Gastroesophageal sphincter (tissue), 4 donors: ENCODE results near the gene DMRTB1. TPM values are rescaled to one million over a fixed set of nuclear protein-coding genes. Genes with fewer than 3 reads are reported as not detected.

Source experiments
- ATAC-seq: fragments of 150-250 bp; one replicate; pipeline ENCODE4 v1.9.1; 2016; ENCODE audit warnings: mild to moderate bottlenecking, moderate library complexity
- H3K27ac ChIP-seq, 4 donors: fragments of 200-600 bp; sonication (generic) in 3 of 4; 1 replicate in 3 of 4; 2 replicates in 1 of 4; pipeline ENCODE4 v1.5.1; 2016 to 2019
- H3K27me3 ChIP-seq: fragments of 200-600 bp; sonication (generic); one replicate; pipeline ENCODE4 v1.5.1; 2019
- H3K36me3 ChIP-seq, 2 donors: fragments of 200-600 bp; sonication (generic); one replicate each; pipeline ENCODE4 v1.5.1; 2019; ENCODE audit warnings: control low read depth in 1 of 2
- H3K4me1 ChIP-seq, 3 donors: fragments of 200-600 bp; sonication (generic); 1 replicate in 2 of 3; 2 replicates in 1 of 3; pipeline ENCODE4 v1.5.1; 2016 to 2019; ENCODE audit warnings: control low read depth in 2 of 3
- H3K4me3 ChIP-seq, 2 donors: fragments of 200-600 bp; sonication (generic); one replicate each; pipeline ENCODE4 v1.5.1; 2019; ENCODE audit warnings: mild to moderate bottlenecking in 1 of 2, moderate library complexity in 1 of 2
- H3K9me3 ChIP-seq, 3 donors: fragments of 200-600 bp; sonication (generic); one replicate each; pipeline ENCODE4 v1.5.1; 2017 to 2019; ENCODE audit warnings: control low read depth in 2 of 3
- CTCF ChIP-seq, 4 experiments: fragments of 200-600 bp in 2 of 4; fragments of 450-650 bp in 2 of 4; sonication (generic) in 1 of 4; IDR thresholded peaks; one replicate each; pipeline ENCODE4 v1.5.1; 2017 to 2019; ENCODE audit warnings: antibody characterized with exemption in 4 of 4, mild to moderate bottlenecking in 2 of 4, moderate library complexity in 2 of 4
- EP300 ChIP-seq: sonication (generic); formaldehyde crosslinking; IDR thresholded peaks from one replicate; pipeline ENCODE4 v1.6.1; 2017; ENCODE audit warnings: antibody characterized with exemption, mild to moderate bottlenecking
- POLR2A ChIP-seq, 2 donors: fragments of 450-650 bp; IDR thresholded peaks; one replicate each; pipeline ENCODE4 v1.6.1; 2017; ENCODE audit warnings: antibody characterized with exemption in 2 of 2, mild to moderate bottlenecking in 2 of 2, moderate library complexity in 1 of 2
- POLR2AphosphoS5 ChIP-seq: sonication (generic); formaldehyde crosslinking; IDR thresholded peaks from one replicate; pipeline ENCODE4 v1.6.1; 2017; ENCODE audit warnings: antibody characterized with exemption
- WGBS, 2 donors: methylation state at CpG; one replicate each; pipeline ENCODE4 v1.1.5; 2018; ENCODE audit warnings: low coverage in 1 of 2; 5-methylcytosine and 5-hydroxymethylcytosine counted together
- total RNA-seq, 4 donors: library from RNA; depleted of rRNA; stranded (reverse); fragments of >200 nt; gene quantifications; one replicate each; pipeline ENCODE4 v1.1.0, GENCODE V29; 2016

DMRTB1 gene
- not detected for total RNA-seq

- H3K27ac ChIP-seq: no peak within 1 kb of the TSS
- ATAC-seq: no peak
- no peak within 1 kb of the TSS for H3K4me3 ChIP-seq
- TF ChIP-seq POLR2AphosphoS5: no peak
- TF ChIP-seq POLR2A (IDR thresholded peaks at IDR 0.05): no peak
- no peak for TF ChIP-seq EP300
- no peak for TF ChIP-seq CTCF (IDR thresholded peaks at IDR 0.05)
- no peaks in the 10 kb centered on the region for H3K36me3 ChIP-seq
- 94 to 100% methylated on average over 1 to 7 of the region's 82 CpGs for WGBS, 2 donors
- no peaks in the 10 kb centered on the region for H3K4me1 ChIP-seq
- H3K9me3 ChIP-seq: no peaks in the 10 kb centered on the region
- H3K27me3 ChIP-seq: peaks cover 6% of the 10 kb centered on the region
Measured at GRCh38 chr1:53459321-53460175, at the start of gene DMRTB1. Gene DMRTB1 (plus strand): TSS chr1:53459399. CDS start chr1:53459454, 55 bp downstream.

- TF ChIP-seq EP300: no peak
- TF ChIP-seq POLR2AphosphoS5: no peak
- no peak for TF ChIP-seq POLR2A (IDR thresholded peaks at IDR 0.05)
- TF ChIP-seq CTCF (IDR thresholded peaks at IDR 0.05): no peak
- ATAC-seq: no peak
- WGBS, 2 donors: 71 to 100% methylated on average over 2 to 4 of the region's 6 CpGs
Measured at GRCh38 chr1:53409695-53410094, 49.5 kb upstream of the DMRTB1 start.

GRCh38 chr1:53410100-53410541, 49.1 kb upstream of the DMRTB1 start:
- H3K9me3 ChIP-seq: no peaks in the 10 kb centered on the region
- TF ChIP-seq POLR2AphosphoS5 (no peak), EP300 (no peak), POLR2A (IDR thresholded peaks at IDR 0.05) (no peak), CTCF (IDR thresholded peaks at IDR 0.05) (no peak)
- H3K27me3 ChIP-seq: peaks cover 41% of the 10 kb centered on the region
- no peaks in the 10 kb centered on the region for H3K36me3 ChIP-seq
- 38% methylated on average over 1 of the region's 12 CpGs; no CpG with 5 or more reads in 1 of the 2 donors for WGBS, 2 donors
- no peak for ATAC-seq
- no peak overlapping the region for H3K27ac ChIP-seq
- H3K4me3 ChIP-seq: no peak overlapping the region
- no peaks in the 10 kb centered on the region for H3K4me1 ChIP-seq

More at GRCh38 chr1:53409695-53410094, 49.5 kb upstream of the DMRTB1 start:
- Histone ChIP-seq H3K9me3 (no peaks in the 10 kb centered on the region), H3K4me3 (no peak overlapping the region), H3K4me1 (no peaks in the 10 kb centered on the region), H3K27ac (no peak overlapping the region), H3K27me3 (peaks cover 43% of the 10 kb centered on the region), H3K36me3 (no peaks in the 10 kb centered on the region)

GRCh38 chr1:53410701-53411100, 48.5 kb upstream of the DMRTB1 start:
- no peak overlapping the region for H3K4me3 ChIP-seq
- no peaks in the 10 kb centered on the region for H3K9me3 ChIP-seq
- peaks cover 35% of the 10 kb centered on the region for H3K27me3 ChIP-seq
- TF ChIP-seq CTCF (IDR thresholded peaks at IDR 0.05): no peak
- no peak for TF ChIP-seq POLR2AphosphoS5
- TF ChIP-seq EP300: no peak
- no peak for TF ChIP-seq POLR2A (IDR thresholded peaks at IDR 0.05)
- no peak for ATAC-seq
- H3K27ac ChIP-seq: no peak overlapping the region
- no peaks in the 10 kb centered on the region for H3K4me1 ChIP-seq
- H3K36me3 ChIP-seq: no peaks in the 10 kb centered on the region
- WGBS, 2 donors: 83 to 93% methylated on average over 4 to 8 of the region's 8 CpGs
